ENCODE results near the gene CCSER1.

DNA sequence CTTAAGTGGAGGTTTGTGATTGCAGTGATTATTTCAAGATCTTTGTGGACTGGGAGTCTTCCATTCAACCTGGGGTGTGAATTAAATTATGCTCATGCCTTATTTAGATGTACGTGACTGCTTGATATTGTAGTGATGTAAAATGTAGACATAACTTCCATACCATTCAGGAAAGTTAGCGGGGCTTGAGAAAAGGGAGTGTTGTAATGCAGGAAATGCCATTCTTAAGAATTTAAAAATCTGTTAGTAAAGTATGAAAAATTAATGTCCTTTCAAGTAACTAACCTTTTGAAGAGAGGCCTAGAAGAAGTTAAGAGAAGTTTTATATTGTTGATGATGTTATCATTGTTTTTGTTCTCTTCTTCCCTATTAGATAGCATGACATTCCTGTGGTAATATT lies 318.2 kb downstream of the CCSER1 start:
- TF ChIP-seq, protein P1, sequence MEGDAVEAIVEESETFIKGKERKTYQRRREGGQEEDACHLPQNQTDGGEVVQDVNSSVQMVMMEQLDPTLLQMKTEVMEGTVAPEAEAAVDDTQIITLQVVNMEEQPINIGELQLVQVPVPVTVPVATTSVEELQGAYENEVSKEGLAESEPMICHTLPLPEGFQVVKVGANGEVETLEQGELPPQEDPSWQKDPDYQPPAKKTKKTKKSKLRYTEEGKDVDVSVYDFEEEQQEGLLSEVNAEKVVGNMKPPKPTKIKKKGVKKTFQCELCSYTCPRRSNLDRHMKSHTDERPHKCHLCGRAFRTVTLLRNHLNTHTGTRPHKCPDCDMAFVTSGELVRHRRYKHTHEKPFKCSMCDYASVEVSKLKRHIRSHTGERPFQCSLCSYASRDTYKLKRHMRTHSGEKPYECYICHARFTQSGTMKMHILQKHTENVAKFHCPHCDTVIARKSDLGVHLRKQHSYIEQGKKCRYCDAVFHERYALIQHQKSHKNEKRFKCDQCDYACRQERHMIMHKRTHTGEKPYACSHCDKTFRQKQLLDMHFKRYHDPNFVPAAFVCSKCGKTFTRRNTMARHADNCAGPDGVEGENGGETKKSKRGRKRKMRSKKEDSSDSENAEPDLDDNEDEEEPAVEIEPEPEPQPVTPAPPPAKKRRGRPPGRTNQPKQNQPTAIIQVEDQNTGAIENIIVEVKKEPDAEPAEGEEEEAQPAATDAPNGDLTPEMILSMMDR (IDR thresholded peaks at IDR 0.05): no peak
- TF ChIP-seq EZH2 (IDR thresholded peaks at IDR 0.05; ENCODE audit: borderline replicate concordance, insufficient read depth, low read depth, low read length, poor library complexity, severe bottlenecking): no peak

All from B cell (primary cell).